GM12872 (cell line): Measurements from ENCODE around the gene CNP.

Experiments used
- CTCF ChIP-seq: IDR thresholded peaks from 3 replicates; pipeline ENCODE4 v1.5.1; 2011; ENCODE audit warnings: low read depth, mild to moderate bottlenecking, low read length, moderate library complexity; ENCODE audit not compliant: insufficient read depth

CNP gene

GRCh38 chr17:41966463-41967140, at the start of gene CNP:
Gene CNP (plus strand): TSS chr17:41966795. CDS start chr17:41966885, 90 bp downstream.
- TF ChIP-seq CTCF: no peak

- TF ChIP-seq CTCF: no peak
Observed at GRCh38 chr17:41917192-41917591, 49.4 kb upstream of the CNP start.

GRCh38 chr17:41917679-41918313, 48.8 kb upstream of the CNP start:
- 0 out of 3 replicates have a peak, but pooled peaks have one; percentile 3 for TF ChIP-seq CTCF

GRCh38 chr17:41918314-41919164, 48.1 kb upstream of the CNP start, which contains the start of gene ACLY:
Gene ACLY (minus strand): TSS chr17:41918951. CDS start chr17:41913873, 5,078 bp downstream.
- TF ChIP-seq CTCF: no peak

GRCh38 chr17:41919165-41919817, 47.3 kb upstream of the CNP start:
- no peak for TF ChIP-seq CTCF

GRCh38 chr17:41919840-41920579, 46.6 kb upstream of the CNP start:
- TF ChIP-seq CTCF: no peak

- TF ChIP-seq CTCF: no peak
Observed at GRCh38 chr17:41920580-41920955, 46.0 kb upstream of the CNP start.
